Choroid plexus epithelial cell (primary cell): ENCODE results near the gene HLA-A.

Experiments used
- DNase-seq: peaks from one replicate; pipeline ENCODE4 v3.0.0-alpha.2; 2010; ENCODE audit warnings: low read depth
- H3K4me3 ChIP-seq: 2 replicates; pipeline ENCODE4 v1.5.1; 2011; ENCODE audit warnings: low read depth, mild to moderate bottlenecking, control low read depth, low read length, moderate library complexity
- CTCF ChIP-seq: conservative IDR thresholded peaks from 2 replicates; pipeline ENCODE4 v1.5.1; 2011; ENCODE audit warnings: low read depth, mild to moderate bottlenecking, control low read depth, inconsistent platforms, low read length, moderate library complexity

The HLA-A gene

GRCh38 chr6:29951882-29952281 lies 9.6 kb downstream of the HLA-A start:
- H3K4me3 ChIP-seq: no peak overlapping the region
- DNase-seq: no peak
- TF ChIP-seq CTCF: no peak

GRCh38 chr6:29953001-29953441 lies 10.7 kb downstream of the HLA-A start:
- TF ChIP-seq CTCF: no peak
- H3K4me3 ChIP-seq: no peak overlapping the region
- DNase-seq: no peak

GRCh38 chr6:29953686-29954085 lies 11.4 kb downstream of the HLA-A start:
- no peak for TF ChIP-seq CTCF
- DNase-seq: no peak

GRCh38 chr6:29954272-29954671 lies 11.9 kb downstream of the HLA-A start:
- no peak for TF ChIP-seq CTCF
- H3K4me3 ChIP-seq: no peak overlapping the region
- DNase-seq: no peak

More at GRCh38 chr6:29953686-29954085, 11.4 kb downstream of the HLA-A start:
- H3K4me3 ChIP-seq: no peak overlapping the region

- no peak overlapping the region for H3K4me3 ChIP-seq
- no peak for DNase-seq
- no peak for TF ChIP-seq CTCF
Measured at GRCh38 chr6:29955783-29956182, 13.5 kb downstream of the HLA-A start.

GRCh38 chr6:29956518-29956917 lies 14.2 kb downstream of the HLA-A start:
- no peak for DNase-seq
- no peak overlapping the region for H3K4me3 ChIP-seq
- TF ChIP-seq CTCF: no peak

- no peak for DNase-seq
- H3K4me3 ChIP-seq: no peak overlapping the region
- TF ChIP-seq CTCF: no peak
Measured at GRCh38 chr6:29958046-29958445, 15.7 kb downstream of the HLA-A start.
